ENCODE results near the gene NPM1. TPM values are rescaled to one million over a fixed set of nuclear protein-coding genes. Genes with fewer than 3 reads are reported as not detected.

The NPM1 gene
- total and polyA plus RNA-seq, 4 donors, result 133 to 959 (median 363) TPM

DNA sequence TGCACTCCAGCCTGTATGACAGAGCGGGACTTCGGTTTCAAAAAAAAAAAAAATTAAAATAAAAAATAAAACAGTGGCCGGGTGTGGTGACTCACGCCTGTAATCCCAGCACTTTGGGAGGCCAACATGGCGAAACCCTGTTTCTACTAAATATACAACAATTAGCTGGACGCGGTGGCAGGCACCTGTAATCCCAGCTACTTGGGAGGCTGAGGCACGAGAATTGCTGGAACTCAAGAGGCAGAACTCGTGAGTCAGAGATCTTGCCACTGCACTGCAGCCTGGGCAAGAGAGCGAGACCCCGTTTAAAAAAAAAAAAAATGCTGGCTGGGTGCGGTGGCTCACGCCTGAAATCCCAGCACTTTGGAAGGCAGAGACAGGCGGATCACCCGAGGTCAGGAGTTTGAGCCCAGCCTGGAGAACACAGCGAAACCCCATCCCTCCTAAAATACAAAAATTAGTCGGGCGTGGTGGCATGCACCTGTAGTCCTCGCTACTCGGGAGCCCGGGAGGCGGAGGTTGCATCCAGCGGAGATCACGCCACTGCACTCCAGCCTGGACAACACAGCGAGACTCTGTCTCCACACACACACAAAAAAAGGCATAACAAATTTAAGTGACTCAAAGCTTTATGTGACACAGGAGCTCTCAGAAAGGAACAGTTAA is 1.5 kb upstream of the NPM1 start:
- Histone ChIP-seq H3K4me3 (ENCODE audit: low read depth in 1 of 3, low read length in 3 of 3) (no peak overlapping the region), H3K4me1 (ENCODE audit: control insufficient read depth in 4 of 4, insufficient read depth in 4 of 4, low read length in 3 of 4) (peaks cover 2 to 19% (median 12%) of the 10 kb centered on the region in 4 donors), H3K27ac (ENCODE audit: low read depth in 1 of 2, low read length in 2 of 2) (no peak overlapping the region), H3K27me3 (ENCODE audit: control insufficient read depth in 4 of 4, insufficient read depth in 4 of 4, low read length in 3 of 4) (no peaks in the 10 kb centered on the region), H3K9ac (ENCODE audit: low read depth in 1 of 2, low read length in 2 of 2) (no peak overlapping the region), H3K36me3 (ENCODE audit: control insufficient read depth in 4 of 4, insufficient read depth in 3 of 4, low read depth in 1 of 4, low read length in 3 of 4) (peaks cover 0 to 6% (median under 1%) of the 10 kb centered on the region in 4 donors), H3K9me3 (ENCODE audit: control insufficient read depth in 4 of 4, low read length in 3 of 4) (no peaks in the 10 kb centered on the region)
- TF ChIP-seq EGR1 (IDR thresholded peaks at IDR 0.05; ENCODE audit: low read depth in 2 of 2) (no peak), HNF4A (conservative IDR thresholded peaks at IDR 0.05) (no peak), YY1 (IDR thresholded peaks at IDR 0.05) (no peak), HNF4G (IDR thresholded peaks at IDR 0.05) (no peak), FOXA1 (IDR thresholded peaks at IDR 0.05) (no peak), JUND (IDR thresholded peaks at IDR 0.05) (no peak), NR2F2 (IDR thresholded peaks at IDR 0.05) (no peak), GABPA (IDR thresholded peaks at IDR 0.05 in 1 of 2, conservative IDR thresholded peaks at IDR 0.05 in 1 of 2) (no peak), RXRA (IDR thresholded peaks at IDR 0.05) (no peak), FOXA2 (IDR thresholded peaks at IDR 0.05) (no peak), SP1 (IDR thresholded peaks at IDR 0.05) (no peak)
- TF ChIP-seq, protein P1, sequence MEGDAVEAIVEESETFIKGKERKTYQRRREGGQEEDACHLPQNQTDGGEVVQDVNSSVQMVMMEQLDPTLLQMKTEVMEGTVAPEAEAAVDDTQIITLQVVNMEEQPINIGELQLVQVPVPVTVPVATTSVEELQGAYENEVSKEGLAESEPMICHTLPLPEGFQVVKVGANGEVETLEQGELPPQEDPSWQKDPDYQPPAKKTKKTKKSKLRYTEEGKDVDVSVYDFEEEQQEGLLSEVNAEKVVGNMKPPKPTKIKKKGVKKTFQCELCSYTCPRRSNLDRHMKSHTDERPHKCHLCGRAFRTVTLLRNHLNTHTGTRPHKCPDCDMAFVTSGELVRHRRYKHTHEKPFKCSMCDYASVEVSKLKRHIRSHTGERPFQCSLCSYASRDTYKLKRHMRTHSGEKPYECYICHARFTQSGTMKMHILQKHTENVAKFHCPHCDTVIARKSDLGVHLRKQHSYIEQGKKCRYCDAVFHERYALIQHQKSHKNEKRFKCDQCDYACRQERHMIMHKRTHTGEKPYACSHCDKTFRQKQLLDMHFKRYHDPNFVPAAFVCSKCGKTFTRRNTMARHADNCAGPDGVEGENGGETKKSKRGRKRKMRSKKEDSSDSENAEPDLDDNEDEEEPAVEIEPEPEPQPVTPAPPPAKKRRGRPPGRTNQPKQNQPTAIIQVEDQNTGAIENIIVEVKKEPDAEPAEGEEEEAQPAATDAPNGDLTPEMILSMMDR (IDR thresholded peaks at IDR 0.05; ENCODE audit: low read depth, low read length, missing input control), result no peak
- TF ChIP-seq, protein P2, sequence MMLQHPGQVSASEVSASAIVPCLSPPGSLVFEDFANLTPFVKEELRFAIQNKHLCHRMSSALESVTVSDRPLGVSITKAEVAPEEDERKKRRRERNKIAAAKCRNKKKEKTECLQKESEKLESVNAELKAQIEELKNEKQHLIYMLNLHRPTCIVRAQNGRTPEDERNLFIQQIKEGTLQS (IDR thresholded peaks at IDR 0.05), result no peak
- TF ChIP-seq, protein P3, sequence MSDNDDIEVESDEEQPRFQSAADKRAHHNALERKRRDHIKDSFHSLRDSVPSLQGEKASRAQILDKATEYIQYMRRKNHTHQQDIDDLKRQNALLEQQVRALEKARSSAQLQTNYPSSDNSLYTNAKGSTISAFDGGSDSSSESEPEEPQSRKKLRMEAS (IDR thresholded peaks at IDR 0.05), result no peak
- TF ChIP-seq, protein P4, sequence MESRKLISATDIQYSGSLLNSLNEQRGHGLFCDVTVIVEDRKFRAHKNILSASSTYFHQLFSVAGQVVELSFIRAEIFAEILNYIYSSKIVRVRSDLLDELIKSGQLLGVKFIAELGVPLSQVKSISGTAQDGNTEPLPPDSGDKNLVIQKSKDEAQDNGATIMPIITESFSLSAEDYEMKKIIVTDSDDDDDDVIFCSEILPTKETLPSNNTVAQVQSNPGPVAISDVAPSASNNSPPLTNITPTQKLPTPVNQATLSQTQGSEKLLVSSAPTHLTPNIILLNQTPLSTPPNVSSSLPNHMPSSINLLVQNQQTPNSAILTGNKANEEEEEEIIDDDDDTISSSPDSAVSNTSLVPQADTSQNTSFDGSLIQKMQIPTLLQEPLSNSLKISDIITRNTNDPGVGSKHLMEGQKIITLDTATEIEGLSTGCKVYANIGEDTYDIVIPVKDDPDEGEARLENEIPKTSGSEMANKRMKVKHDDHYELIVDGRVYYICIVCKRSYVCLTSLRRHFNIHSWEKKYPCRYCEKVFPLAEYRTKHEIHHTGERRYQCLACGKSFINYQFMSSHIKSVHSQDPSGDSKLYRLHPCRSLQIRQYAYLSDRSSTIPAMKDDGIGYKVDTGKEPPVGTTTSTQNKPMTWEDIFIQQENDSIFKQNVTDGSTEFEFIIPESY (IDR thresholded peaks at IDR 0.05), result no peak
- no peak for DNase-seq (ENCODE audit: low spot score)
- 97% methylated on average over 25 of the region's 25 CpGs for WGBS

- H3K9ac ChIP-seq (ENCODE audit: low read depth in 1 of 2, low read length in 2 of 2), result peak overlapping the region; percentile 67 to 94
- H3K4me1 ChIP-seq (ENCODE audit: control insufficient read depth in 4 of 4, insufficient read depth in 4 of 4, low read length in 3 of 4), result peaks cover 2 to 19% (median 14%) of the 10 kb centered on the region in 4 donors
- no peaks in the 10 kb centered on the region for H3K9me3 ChIP-seq (ENCODE audit: control insufficient read depth in 4 of 4, low read length in 3 of 4)
- H3K36me3 ChIP-seq (ENCODE audit: control insufficient read depth in 4 of 4, insufficient read depth in 3 of 4, low read depth in 1 of 4, low read length in 3 of 4), result peaks cover 0 to 11% (median 4%) of the 10 kb centered on the region in 4 donors
- DNase-seq (ENCODE audit: low spot score), result no peak
- peak overlapping the region; percentile 67 to 81 for H3K27ac ChIP-seq (ENCODE audit: low read depth in 1 of 2, low read length in 2 of 2)
- H3K4me3 ChIP-seq (ENCODE audit: low read depth in 1 of 3, low read length in 3 of 3), result peak overlapping the region; percentile 58 to 76 (median 74)
- TF ChIP-seq HNF4G (IDR thresholded peaks at IDR 0.05) (no peak), REST (IDR thresholded peaks at IDR 0.05) (no peak), JUND (IDR thresholded peaks at IDR 0.05) (no peak), RXRA (IDR thresholded peaks at IDR 0.05) (no peak), SP1 (IDR thresholded peaks at IDR 0.05) (no peak)
- TF ChIP-seq, protein P4 (IDR thresholded peaks at IDR 0.05), result no peak
- WGBS, result 13% methylated on average over 20 of the region's 20 CpGs
- H3K27me3 ChIP-seq (ENCODE audit: control insufficient read depth in 4 of 4, insufficient read depth in 4 of 4, low read length in 3 of 4), result no peaks in the 10 kb centered on the region
These were observed 746 bp upstream of the NPM1 start for GRCh38 chr5:171386861-171387344.

Data from liver (tissue), 9 donors.